Stimulated activated CD4-positive, alpha-beta T cell treated with anti-CD3 and anti-CD28 coated beads, Interleukin-15, amount 100 ng/mL, for 48 hours (primary cell): ENCODE measurements around the gene KCNJ12.

Experiments
- DNase-seq, 2 donors: peaks; one replicate each; pipeline ENCODE4 v3.0.0-alpha.2; 2020; ENCODE audit warnings: low read depth in 2 of 2

Gene KCNJ12

GRCh38 chr17:21368545-21369246, 7.5 kb upstream of the KCNJ12 start:
- no peak for DNase-seq

GRCh38 chr17:21369395-21369794, 6.8 kb upstream of the KCNJ12 start:
- no peak for DNase-seq

- DNase-seq = no peak
Measured at GRCh38 chr17:21370430-21370829, 5.7 kb upstream of the KCNJ12 start.

GRCh38 chr17:21371511-21372081, 4.6 kb upstream of the KCNJ12 start:
- no peak for DNase-seq

- no peak for DNase-seq
Measured at GRCh38 chr17:21372256-21372954, 3.8 kb upstream of the KCNJ12 start.

GRCh38 chr17:21373036-21373435, 3.1 kb upstream of the KCNJ12 start:
- DNase-seq = no peak

GRCh38 chr17:21373696-21374440, 2.3 kb upstream of the KCNJ12 start:
- DNase-seq = no peak

- DNase-seq = no peak
Measured at GRCh38 chr17:21374441-21375161, 1.6 kb upstream of the KCNJ12 start.

- no peak for DNase-seq
Measured at GRCh38 chr17:21375162-21375560, 996 bp upstream of the KCNJ12 start.

- no peak for DNase-seq
Measured at GRCh38 chr17:21375757-21376080, 438 bp upstream of the KCNJ12 start.

- DNase-seq = no peak
Measured at GRCh38 chr17:21376759-21377690, 868 bp downstream of the KCNJ12 start.

- no peak for DNase-seq
Measured at GRCh38 chr17:21377705-21378396, 1.7 kb downstream of the KCNJ12 start.

- DNase-seq = no peak
Measured at GRCh38 chr17:21378553-21378952, 2.4 kb downstream of the KCNJ12 start.

- DNase-seq = no peak
Measured at GRCh38 chr17:21379080-21379711, 3.0 kb downstream of the KCNJ12 start.

GRCh38 chr17:21380659-21381058, 4.5 kb downstream of the KCNJ12 start:
- DNase-seq = no peak

GRCh38 chr17:21381076-21381706, 5.0 kb downstream of the KCNJ12 start:
- DNase-seq = no peak

GRCh38 chr17:21382560-21383495, 6.7 kb downstream of the KCNJ12 start:
- no peak for DNase-seq

- DNase-seq = no peak
Measured at GRCh38 chr17:21385281-21385845, 9.2 kb downstream of the KCNJ12 start.
